ENCODE data around the gene TMEM214.

The TMEM214 gene

DNA sequence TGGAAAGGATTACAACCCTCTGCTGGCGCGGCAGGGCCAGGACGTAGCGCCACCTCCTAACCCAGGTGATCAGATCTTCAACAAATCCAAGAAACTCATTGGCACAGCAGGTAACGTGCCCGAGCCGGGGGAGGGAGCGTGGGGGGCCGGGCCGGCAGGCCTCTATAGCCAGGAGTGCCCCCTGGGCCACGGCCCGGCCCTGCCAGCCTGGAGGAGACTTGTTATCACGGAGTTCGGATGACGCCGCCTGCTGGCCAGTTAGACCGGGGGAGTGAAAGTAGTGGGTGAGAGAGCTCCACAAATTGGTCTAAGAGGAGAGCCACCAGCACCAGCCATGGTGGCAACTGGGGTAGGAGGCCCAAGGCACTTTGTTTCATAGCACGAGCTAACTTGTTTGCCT lies 8.6 kb upstream of the TMEM214 start:
- TF ChIP-seq, protein P1, sequence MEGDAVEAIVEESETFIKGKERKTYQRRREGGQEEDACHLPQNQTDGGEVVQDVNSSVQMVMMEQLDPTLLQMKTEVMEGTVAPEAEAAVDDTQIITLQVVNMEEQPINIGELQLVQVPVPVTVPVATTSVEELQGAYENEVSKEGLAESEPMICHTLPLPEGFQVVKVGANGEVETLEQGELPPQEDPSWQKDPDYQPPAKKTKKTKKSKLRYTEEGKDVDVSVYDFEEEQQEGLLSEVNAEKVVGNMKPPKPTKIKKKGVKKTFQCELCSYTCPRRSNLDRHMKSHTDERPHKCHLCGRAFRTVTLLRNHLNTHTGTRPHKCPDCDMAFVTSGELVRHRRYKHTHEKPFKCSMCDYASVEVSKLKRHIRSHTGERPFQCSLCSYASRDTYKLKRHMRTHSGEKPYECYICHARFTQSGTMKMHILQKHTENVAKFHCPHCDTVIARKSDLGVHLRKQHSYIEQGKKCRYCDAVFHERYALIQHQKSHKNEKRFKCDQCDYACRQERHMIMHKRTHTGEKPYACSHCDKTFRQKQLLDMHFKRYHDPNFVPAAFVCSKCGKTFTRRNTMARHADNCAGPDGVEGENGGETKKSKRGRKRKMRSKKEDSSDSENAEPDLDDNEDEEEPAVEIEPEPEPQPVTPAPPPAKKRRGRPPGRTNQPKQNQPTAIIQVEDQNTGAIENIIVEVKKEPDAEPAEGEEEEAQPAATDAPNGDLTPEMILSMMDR (conservative IDR thresholded peaks at IDR 0.05; ENCODE audit: low read length) = no peak
- no peak for TF ChIP-seq EZH2phosphoT487 (IDR thresholded peaks at IDR 0.05; ENCODE audit: borderline replicate concordance)
- Histone ChIP-seq H2AFZ (ENCODE audit: low read length) (no peak overlapping the region), H3K36me3 (ENCODE audit: insufficient read depth, low read length) (no peaks in the 10 kb centered on the region), H3K4me1 (ENCODE audit: insufficient read depth, low read length, poor library complexity, severe bottlenecking) (no peaks in the 10 kb centered on the region), H3K9ac (ENCODE audit: low read depth, low read length, poor library complexity, severe bottlenecking) (no peak overlapping the region), H3K4me3 (ENCODE audit: low read length, poor library complexity, severe bottlenecking) (no peak overlapping the region), H3K4me2 (ENCODE audit: low read depth, low read length, poor library complexity, severe bottlenecking) (no peak overlapping the region), H4K20me1 (ENCODE audit: insufficient read depth, low read length, poor library complexity, severe bottlenecking) (no peaks in the 10 kb centered on the region), H3F3A (ENCODE audit: low read depth) (no peaks in the 10 kb centered on the region), H3K9me2 (replicated peaks; ENCODE audit: low read depth, low read length) (no peaks in the 10 kb centered on the region), H3K9me3 (ENCODE audit: insufficient read depth, low read depth, low read length) (no peaks in the 10 kb centered on the region), H3K79me2 (ENCODE audit: insufficient read depth, low read length) (no peaks in the 10 kb centered on the region), H3K27me3 (ENCODE audit: insufficient read depth, low read length, poor library complexity, severe bottlenecking) (no peaks in the 10 kb centered on the region)

- Histone ChIP-seq H4K20me1 (ENCODE audit: insufficient read depth, low read length, poor library complexity, severe bottlenecking) (no peaks in the 10 kb centered on the region), H3K27me3 (ENCODE audit: insufficient read depth, low read length, poor library complexity, severe bottlenecking) (no peaks in the 10 kb centered on the region), H3K4me1 (ENCODE audit: insufficient read depth, low read length, poor library complexity, severe bottlenecking) (peaks cover 3% of the 10 kb centered on the region), H2AFZ (ENCODE audit: low read length) (no peak overlapping the region), H3K9me3 (ENCODE audit: insufficient read depth, low read depth, low read length) (no peaks in the 10 kb centered on the region), H3K9ac (ENCODE audit: low read depth, low read length, poor library complexity, severe bottlenecking) (no peak overlapping the region), H3K4me2 (ENCODE audit: low read depth, low read length, poor library complexity, severe bottlenecking) (no peak overlapping the region), H3K4me3 (ENCODE audit: low read length, poor library complexity, severe bottlenecking) (no peak overlapping the region), H3K36me3 (ENCODE audit: insufficient read depth, low read length) (no peaks in the 10 kb centered on the region), H3K79me2 (ENCODE audit: insufficient read depth, low read length) (no peaks in the 10 kb centered on the region), H3K9me2 (replicated peaks; ENCODE audit: low read depth, low read length) (no peaks in the 10 kb centered on the region), H3F3A (ENCODE audit: low read depth) (no peaks in the 10 kb centered on the region)
- TF ChIP-seq EZH2phosphoT487 (IDR thresholded peaks at IDR 0.05; ENCODE audit: borderline replicate concordance) = no peak
- TF ChIP-seq, protein P1 (conservative IDR thresholded peaks at IDR 0.05; ENCODE audit: low read length) = peak; percentile 26; the same call in 1 of the 2 replicates
Measured at GRCh38 chr2:27024812-27025211, 8.0 kb upstream of the TMEM214 start.

DNA sequence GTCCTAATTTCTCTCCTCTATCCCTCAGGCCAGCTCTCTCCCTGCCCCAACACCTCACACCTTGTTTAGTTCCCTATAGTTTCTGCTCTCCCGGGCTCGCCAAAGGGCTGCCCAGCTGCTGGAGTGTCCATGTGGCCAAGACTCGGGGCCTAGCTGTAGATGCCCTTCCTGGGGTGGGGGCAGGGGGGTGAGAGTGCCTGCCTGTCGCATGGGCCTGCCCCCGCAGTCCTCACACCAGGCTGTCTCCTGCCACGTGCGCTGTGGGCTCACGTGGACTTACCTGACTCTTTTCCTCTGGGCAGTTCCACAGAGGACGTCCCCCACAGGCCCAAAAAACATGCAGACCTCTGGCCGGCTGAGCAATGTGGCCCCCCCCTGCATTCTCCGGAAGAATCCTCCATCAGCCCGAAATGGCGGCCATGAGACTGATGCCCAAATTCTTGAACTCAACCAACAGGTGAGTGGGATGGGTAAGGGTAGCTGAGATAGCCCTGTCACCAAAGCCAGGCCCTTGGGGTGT lies 7.4 kb upstream of the TMEM214 start:
- Histone ChIP-seq H3K4me1 (ENCODE audit: insufficient read depth, low read length, poor library complexity, severe bottlenecking) (peaks cover 8% of the 10 kb centered on the region), H3K4me2 (ENCODE audit: low read depth, low read length, poor library complexity, severe bottlenecking) (no peak overlapping the region), H3K79me2 (ENCODE audit: insufficient read depth, low read length) (no peaks in the 10 kb centered on the region), H3K9ac (ENCODE audit: low read depth, low read length, poor library complexity, severe bottlenecking) (no peak overlapping the region), H3K9me2 (replicated peaks; ENCODE audit: low read depth, low read length) (no peaks in the 10 kb centered on the region), H3F3A (ENCODE audit: low read depth) (no peaks in the 10 kb centered on the region), H3K27me3 (ENCODE audit: insufficient read depth, low read length, poor library complexity, severe bottlenecking) (no peaks in the 10 kb centered on the region), H3K36me3 (ENCODE audit: insufficient read depth, low read length) (no peaks in the 10 kb centered on the region), H3K4me3 (ENCODE audit: low read length, poor library complexity, severe bottlenecking) (no peak overlapping the region), H3K9me3 (ENCODE audit: insufficient read depth, low read depth, low read length) (no peaks in the 10 kb centered on the region), H2AFZ (ENCODE audit: low read length) (no peak overlapping the region), H4K20me1 (ENCODE audit: insufficient read depth, low read length, poor library complexity, severe bottlenecking) (no peaks in the 10 kb centered on the region)
- TF ChIP-seq, protein P1 (conservative IDR thresholded peaks at IDR 0.05; ENCODE audit: low read length) = no peak
- TF ChIP-seq EZH2phosphoT487 (IDR thresholded peaks at IDR 0.05; ENCODE audit: borderline replicate concordance) = no peak
